NCI-H2029 (cell line): ENCODE data around the gene IGSF21.

Experiments used
- DNase-seq: peaks from one replicate; lab custom pipeline; 2025; lab: John Stamatoyannopoulos, UW

The IGSF21 gene

DNA sequence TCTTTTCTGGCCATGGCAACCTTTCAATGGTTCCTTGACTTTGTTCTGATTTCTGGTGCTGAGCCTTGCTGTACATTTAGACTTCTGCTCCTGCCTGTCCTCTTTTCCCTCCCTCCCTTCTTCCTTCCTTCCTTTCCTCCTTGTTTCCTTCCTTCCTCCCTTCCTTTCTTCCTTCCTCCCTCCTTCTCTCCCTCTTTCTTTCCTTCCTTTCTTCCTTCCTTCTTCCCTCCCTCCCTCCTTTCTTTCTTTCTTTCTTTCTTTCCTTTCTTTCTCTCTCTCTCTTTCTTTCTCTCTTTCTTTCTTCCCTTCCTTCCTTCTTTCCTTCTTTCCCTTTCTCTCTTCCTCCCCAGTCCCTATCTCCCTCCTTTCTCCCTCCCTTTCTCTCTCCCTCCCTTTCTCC, 10.4 kb upstream of the IGSF21 start:
- no peak for DNase-seq

- DNase-seq = no peak
Observed at GRCh38 chr1:18099026-18099425, 8.6 kb upstream of the IGSF21 start.

- no peak for DNase-seq
Observed at GRCh38 chr1:18100060-18100459, 7.5 kb upstream of the IGSF21 start.

GRCh38 chr1:18100491-18101063, 7.0 kb upstream of the IGSF21 start:
- DNase-seq = peak; percentile 50

DNA sequence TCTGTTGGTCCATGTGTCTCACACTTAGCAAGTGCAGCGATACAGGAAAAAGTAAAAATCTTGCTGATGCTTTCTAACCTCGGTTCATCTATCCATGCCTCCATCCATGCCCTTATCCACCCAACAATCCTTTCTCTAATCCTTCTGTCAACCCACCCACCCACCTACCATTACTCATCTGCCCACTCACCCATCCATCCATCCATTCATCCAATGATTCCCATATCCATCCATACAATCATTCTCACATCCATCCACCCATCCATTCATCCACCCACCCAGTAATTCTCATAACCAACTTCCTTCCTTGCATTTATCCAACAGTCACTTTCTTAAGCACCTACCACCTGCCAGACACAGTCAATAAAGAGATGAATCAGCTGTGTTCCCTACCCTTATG, 6.1 kb upstream of the IGSF21 start:
- DNase-seq = no peak

DNA sequence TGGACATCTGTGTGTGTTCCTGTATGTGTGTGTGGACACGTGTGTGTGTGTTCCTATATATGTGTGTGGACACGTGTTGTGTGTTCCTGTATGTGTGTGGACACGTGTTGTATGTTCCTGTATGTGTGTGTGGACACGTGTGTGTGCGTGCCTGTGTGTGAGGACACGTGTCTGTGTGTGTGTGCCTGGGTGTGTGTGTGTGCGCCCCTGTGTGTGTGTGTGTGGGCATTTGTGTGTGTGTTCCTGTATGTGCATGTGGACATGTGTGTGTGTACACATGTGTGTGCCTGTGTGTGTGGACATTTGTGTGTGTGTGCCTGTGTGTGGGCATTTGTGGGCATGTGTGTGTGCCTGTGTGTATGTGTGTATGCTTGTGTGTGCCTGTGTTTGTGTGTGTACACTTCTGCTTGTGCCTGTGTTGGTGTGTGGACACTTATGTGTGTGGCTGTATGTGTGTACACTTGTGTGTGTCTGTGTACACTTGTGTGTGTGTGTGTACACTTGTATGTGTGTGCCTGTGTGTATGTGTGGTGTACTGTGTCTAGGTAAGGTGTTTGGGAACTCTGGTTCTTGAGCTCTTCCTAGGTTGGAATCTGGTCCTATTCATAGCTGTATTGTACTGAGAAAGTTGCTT, 3.7 kb upstream of the IGSF21 start:
- DNase-seq = no peak

DNA sequence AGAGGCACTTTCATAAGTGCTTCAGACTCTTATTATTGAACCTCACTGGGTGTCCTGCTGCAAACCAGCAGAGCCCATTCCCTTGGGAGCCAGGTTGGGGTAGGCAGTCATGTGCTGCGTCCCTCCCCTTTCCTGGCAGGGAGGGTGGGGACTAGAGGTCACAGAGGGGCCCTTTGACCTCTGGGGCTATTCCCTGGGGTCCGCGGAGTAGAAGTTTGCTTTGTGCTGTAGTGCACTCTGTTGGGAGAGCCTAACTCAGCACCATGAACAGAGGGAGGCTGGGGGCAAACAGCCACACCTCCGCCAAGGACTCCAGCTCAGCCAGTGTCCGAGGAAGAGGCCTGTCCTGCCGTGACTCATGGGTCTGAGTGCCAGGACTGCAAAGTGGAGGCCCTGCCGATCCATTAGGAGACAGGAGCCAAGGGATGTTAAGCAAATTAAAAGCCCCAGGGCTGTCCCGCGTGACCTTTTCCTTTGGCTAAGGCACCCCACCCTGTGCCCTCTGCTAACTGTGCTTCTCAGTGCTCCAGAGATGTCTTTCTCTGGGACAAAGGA, 3.0 kb upstream of the IGSF21 start:
- no peak for DNase-seq

DNA sequence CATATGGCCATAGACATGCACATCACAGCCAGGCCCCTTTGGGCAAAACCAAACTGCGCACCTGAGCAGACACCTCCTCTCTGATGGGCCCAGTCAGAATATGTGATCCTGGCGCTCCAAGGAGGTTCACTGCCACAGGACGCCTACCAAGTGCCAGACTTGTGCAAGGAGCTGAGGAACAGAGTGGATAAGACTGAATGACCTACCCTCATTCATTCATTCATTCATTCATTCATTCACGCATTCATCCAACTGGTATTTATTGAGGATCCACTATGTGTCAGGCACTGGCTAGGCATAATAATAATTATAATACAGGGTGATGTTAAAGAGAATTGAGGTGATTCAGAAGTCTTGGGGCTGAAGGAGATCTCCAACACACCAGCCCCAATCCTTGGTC, 2.4 kb upstream of the IGSF21 start:
- no peak for DNase-seq

- no peak for DNase-seq
Observed at GRCh38 chr1:18108299-18109057, 880 bp downstream of the IGSF21 start.

GRCh38 chr1:18109058-18109755, 1.6 kb downstream of the IGSF21 start:
- DNase-seq = peak; percentile 63

DNA sequence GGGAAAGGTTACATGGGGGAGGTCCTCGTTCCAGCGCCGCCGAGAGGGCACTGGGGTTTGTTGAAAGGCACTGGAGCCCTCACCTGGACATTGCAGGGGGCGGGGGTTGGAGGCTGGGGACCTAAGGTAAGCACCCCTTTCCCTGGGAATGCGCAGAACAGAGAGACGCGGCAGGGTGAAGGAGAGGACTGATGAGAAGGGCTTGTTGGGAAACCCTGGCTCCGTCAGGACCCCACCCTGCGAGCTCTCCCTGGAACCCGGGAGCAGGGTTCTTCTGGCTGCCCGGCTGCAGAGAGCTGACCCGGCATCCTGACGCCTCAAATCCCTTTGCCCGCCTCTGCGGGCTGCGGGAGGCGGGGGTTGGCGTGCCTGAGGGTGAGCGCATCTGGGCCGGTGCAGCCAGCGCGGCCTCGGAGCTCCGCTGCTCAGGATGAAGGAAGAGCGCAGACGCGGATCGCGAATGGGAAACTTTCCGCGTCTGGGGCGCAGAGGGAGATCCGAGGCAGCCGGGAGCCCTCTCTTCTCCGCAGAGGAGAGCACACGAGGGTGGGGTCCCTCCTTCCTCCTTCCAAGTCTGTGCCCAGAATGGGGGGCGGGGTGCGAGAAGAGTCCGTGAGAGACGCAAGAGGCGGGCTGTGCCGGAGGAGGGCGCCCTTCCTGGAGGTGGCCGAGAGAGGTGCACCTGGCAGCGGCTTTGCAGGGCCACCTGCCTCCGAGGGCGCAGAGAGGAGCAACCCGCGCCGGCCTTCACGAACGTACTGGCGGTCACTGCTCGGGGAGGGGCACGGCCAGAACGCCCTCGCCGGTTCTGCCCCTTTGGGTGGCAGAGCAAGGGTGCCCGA, 2.4 kb downstream of the IGSF21 start:
- peak; percentile 61 for DNase-seq

DNA sequence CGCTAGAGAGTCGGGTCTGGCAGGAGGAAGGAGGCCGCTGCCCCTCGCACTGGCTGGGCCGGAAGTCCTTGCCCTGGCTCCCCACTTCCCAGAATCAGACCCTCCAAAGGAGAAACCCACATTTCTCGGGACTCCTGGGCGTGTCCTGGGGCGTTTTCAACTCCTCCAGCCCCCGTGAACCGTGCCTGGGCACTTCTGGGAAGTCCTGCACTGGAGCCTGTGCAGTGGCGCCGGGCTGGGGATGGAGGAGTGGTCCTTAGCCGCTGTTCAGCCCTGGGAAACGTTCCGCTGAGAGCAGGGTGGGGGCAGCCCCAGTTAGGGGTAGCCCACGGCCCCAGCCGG, 3.0 kb downstream of the IGSF21 start:
- DNase-seq = no peak

DNA sequence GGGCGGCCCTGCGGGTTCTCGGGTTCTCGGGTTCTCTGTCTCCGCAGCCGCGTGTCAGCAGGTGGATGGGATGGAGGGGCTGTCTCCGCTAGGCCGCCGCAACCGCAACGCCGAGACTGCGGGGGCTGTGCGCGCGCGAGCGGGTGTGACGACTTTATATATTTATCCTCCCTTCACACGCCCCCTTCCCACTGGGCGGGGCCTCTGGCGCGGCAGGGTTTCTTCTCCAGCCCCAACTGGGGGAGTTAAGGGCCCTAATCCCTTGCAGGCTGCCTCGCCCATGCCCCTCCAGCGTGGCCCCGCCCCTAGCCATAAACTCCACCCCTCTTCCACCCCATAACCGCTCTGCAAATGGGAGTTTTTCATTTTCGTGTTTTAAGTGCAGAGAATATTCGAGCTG, 3.4 kb downstream of the IGSF21 start:
- no peak for DNase-seq

DNA sequence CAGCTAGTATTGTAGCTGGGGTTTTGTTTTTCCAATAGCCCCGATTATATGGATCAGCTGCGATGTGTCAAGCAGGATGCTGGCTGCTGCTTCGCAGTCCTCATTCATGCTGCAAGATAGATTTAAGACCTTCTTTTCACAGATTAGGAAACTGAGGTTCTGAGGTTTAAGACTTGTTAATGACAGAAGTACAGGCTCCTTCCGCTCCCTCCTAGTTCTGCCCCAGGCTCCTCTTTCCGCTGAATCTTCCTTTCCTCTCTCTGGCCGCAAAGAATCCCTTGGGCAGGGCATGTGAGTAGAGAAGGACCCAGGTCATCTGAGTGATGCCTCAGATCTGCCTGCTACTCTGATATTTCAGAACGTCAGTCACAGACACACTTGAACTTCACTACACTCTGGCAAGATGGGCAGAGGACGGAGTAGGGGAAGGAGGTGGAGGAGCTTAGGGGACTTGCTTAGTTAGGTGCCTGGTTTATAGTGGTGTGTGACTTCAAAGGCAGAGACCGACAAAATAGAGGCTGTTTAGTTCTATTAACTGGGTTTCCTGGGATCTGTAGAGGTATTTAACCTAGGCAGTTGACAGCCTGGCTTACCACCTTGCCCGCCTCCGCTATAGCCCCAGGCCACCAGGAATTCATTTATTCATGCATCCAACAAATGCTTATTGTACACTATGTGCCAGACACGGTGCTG, 4.2 kb downstream of the IGSF21 start:
- no peak for DNase-seq

GRCh38 chr1:18112611-18113010, 5.0 kb downstream of the IGSF21 start:
- no peak for DNase-seq

GRCh38 chr1:18114726-18115410, 7.3 kb downstream of the IGSF21 start:
- DNase-seq = no peak

DNA sequence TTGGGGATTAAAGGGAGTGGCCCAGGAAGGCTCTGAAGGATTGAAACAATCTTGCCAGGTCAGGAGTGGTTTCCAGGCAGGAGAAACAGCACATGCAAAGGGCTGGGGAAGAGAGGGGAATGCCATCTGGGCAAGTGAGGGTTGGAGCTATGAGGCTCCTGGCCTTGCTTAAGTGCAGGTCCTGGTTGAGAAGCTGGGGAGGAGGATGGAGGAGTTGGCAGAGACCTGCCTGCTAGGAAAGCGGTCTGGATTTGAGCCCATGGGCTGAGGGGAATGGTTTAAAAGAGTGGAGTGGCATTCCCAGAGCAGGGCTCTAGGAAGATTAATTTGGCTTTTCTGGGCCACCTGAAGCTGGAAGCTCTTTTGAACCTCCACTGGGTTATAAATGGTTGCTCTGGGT, 9.2 kb downstream of the IGSF21 start:
- no peak for DNase-seq

DNA sequence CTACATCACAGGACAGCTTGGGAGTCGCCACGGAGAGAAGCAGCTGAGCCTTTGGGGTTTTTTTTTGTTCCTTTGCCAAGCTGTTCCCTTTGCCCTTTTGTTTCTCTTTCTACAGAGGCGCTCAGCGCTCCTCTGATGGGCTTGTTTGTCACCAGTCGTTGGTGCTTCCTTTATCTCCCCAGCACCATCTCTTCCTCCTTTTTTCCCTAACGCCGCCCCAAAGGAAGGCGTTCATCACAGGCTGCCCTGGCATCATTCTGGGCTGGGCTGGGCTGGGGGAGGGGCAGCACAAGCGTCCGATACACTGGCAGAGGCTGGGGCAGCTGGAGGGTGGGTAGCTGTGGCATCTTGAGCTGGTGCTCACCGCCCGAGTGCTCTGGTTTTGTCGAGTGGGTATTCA, 10.5 kb downstream of the IGSF21 start:
- DNase-seq = peak; percentile 88

GRCh38 chr1:18118491-18118890, 10.9 kb downstream of the IGSF21 start:
- no peak for DNase-seq

DNA sequence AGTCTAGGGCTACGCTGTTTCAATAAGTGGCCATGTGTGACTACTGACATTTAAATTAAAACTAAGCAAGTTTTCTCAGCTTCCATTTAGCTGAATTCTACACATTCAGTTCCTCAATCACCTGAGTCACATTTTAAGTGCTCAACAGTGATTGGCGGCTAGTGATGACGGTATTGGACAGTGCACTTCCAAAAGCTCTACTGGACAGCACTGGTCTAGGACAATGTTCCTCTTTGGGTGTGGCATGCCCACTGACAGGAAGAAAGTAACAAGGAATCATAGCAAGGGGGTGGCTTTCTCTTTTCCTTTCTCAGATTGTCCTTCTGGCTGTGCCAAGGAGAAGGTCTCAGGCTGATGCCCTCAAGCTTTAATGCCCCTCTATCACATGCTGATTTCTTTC, 11.7 kb downstream of the IGSF21 start:
- no peak for DNase-seq
